T-helper 17 cell (primary cell): ENCODE results near the gene CSTF3. TPM values are rescaled to one million over a fixed set of nuclear protein-coding genes. Genes with fewer than 3 reads are reported as not detected.
A peak's percentile ranks its signal among the peaks of the same experiment; 100 is the strongest.
"Not testable (repeated sequence)": the region's sequence is repeated elsewhere in the genome, so short reads cannot be mapped to it uniquely, and the experiment has no call there.

Experiments used
- ATAC-seq: fragments of 150-1000 bp; cut with Tn5 transposase; 2 replicates; pipeline ENCODE4 v1.10.0; 2021; ENCODE audit warnings: mild to moderate bottlenecking, moderate library complexity
- DNase-seq, 3 donors: peaks; one replicate each; pipeline versions ENCODE4 v3.0.0 to v3.0.0-alpha.2; 2020 to 2021
- H3K9me3 ChIP-seq: one replicate; pipeline ENCODE4 v1.7.0; 2013; ENCODE audit warnings: low read length, mild to moderate bottlenecking; ENCODE audit not compliant: control insufficient read depth, poor library complexity, severe bottlenecking
- H3K27ac Mint-ChIP-seq: one replicate; pipeline ENCODE4 v1.8.0; 2022; ENCODE audit warnings: mild to moderate bottlenecking, moderate library complexity, mixed read lengths
- H3K27me3 Mint-ChIP-seq: one replicate; pipeline ENCODE4 v1.8.0; 2022; ENCODE audit warnings: mixed read lengths
- H3K36me3 Mint-ChIP-seq: one replicate; pipeline ENCODE4 v1.8.0; 2022; ENCODE audit warnings: low read depth, mixed read lengths
- H3K4me1 Mint-ChIP-seq: one replicate; pipeline ENCODE4 v1.8.0; 2022; ENCODE audit warnings: mild to moderate bottlenecking, mixed read lengths
- H3K4me3 Mint-ChIP-seq: one replicate; pipeline ENCODE4 v1.8.0; 2022; ENCODE audit warnings: mild to moderate bottlenecking, moderate library complexity, mixed read lengths
- total RNA-seq, 4 donors: library from RNA in 2 of 4; stranded (reverse) in 2 of 4; gene quantifications; one replicate each; pipeline ENCODE4 v1.2.3 and lab custom pipeline; 2022 to 2026

CSTF3 gene
- total RNA-seq, 2 donors from 2014 or later, result 12.0 to 16.8 TPM

- Mint-ChIP-seq H3K4me1 (peaks cover 12% of the 10 kb centered on the region), H3K36me3 (peaks cover 9% of the 10 kb centered on the region), H3K4me3 (no peak overlapping the region), H3K27ac (peak overlapping the region; percentile 43), H3K27me3 (no peaks in the 10 kb centered on the region)
- no peak for DNase-seq
- ATAC-seq, result no peak
- H3K9me3 ChIP-seq, result no peaks in the 10 kb centered on the region
These were observed 97.9 kb downstream of the CSTF3 start for GRCh38 chr11:33063326-33063881.

GRCh38 chr11:33062137-33062536 is 99.1 kb downstream of the CSTF3 start:
- no peak for DNase-seq
- no peaks in the 10 kb centered on the region for H3K27me3 Mint-ChIP-seq
- H3K27ac Mint-ChIP-seq, result no peak overlapping the region
- H3K4me1 Mint-ChIP-seq, result peaks cover 13% of the 10 kb centered on the region
- no peak overlapping the region for H3K4me3 Mint-ChIP-seq
- peaks cover 9% of the 10 kb centered on the region for H3K36me3 Mint-ChIP-seq
- no peak for ATAC-seq
- no peaks in the 10 kb centered on the region for H3K9me3 ChIP-seq

- Mint-ChIP-seq H3K27ac (no peak overlapping the region), H3K36me3 (peaks cover 6% of the 10 kb centered on the region)
These were observed 101.0 kb downstream of the CSTF3 start for GRCh38 chr11:33060271-33060670.

GRCh38 chr11:33059331-33060007 is 101.8 kb downstream of the CSTF3 start:
- DNase-seq, result no peak
- peak overlapping the region; percentile 47 for H3K27ac Mint-ChIP-seq
- no peaks in the 10 kb centered on the region for H3K27me3 Mint-ChIP-seq
- H3K4me1 Mint-ChIP-seq, result peaks cover 8% of the 10 kb centered on the region
- H3K4me3 Mint-ChIP-seq, result no peak overlapping the region
- ATAC-seq, result no peak
- H3K36me3 Mint-ChIP-seq, result peaks cover 6% of the 10 kb centered on the region
- no peaks in the 10 kb centered on the region for H3K9me3 ChIP-seq

More at GRCh38 chr11:33060271-33060670, 101.0 kb downstream of the CSTF3 start:
- ATAC-seq (no peak), DNase-seq (no peak)
- no peaks in the 10 kb centered on the region for H3K9me3 ChIP-seq
- Mint-ChIP-seq H3K4me3 (peak overlapping the region; percentile 45), H3K4me1 (peaks cover 11% of the 10 kb centered on the region), H3K27me3 (no peaks in the 10 kb centered on the region)

DNA sequence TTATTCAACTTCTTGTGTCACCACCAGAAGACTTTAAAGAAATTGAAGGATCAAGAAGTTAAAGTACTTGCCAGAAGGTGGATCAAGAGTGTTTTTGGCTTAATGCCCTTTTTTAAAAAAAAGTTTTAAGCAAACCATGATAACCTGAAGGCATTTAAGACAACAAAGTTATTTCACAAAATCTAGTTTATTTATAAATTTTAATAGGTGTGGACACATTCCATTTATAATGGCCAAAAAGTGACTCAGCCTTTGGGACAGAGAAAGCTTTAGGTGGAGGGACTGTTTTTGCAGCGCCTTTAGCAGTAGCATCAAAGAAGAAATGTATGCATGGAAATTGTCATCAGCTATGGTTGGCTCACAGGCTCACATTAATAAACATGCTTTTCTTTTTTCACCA is 104.0 kb downstream of the CSTF3 start:
- no peaks in the 10 kb centered on the region for H3K9me3 ChIP-seq
- DNase-seq (no peak), ATAC-seq (no peak)
- no peaks in the 10 kb centered on the region for H3K27me3 Mint-ChIP-seq
- H3K4me3 Mint-ChIP-seq, result no peak overlapping the region
- H3K27ac Mint-ChIP-seq, result no peak overlapping the region
- peaks cover 3% of the 10 kb centered on the region for H3K36me3 Mint-ChIP-seq
- peaks cover 3% of the 10 kb centered on the region for H3K4me1 Mint-ChIP-seq

DNA sequence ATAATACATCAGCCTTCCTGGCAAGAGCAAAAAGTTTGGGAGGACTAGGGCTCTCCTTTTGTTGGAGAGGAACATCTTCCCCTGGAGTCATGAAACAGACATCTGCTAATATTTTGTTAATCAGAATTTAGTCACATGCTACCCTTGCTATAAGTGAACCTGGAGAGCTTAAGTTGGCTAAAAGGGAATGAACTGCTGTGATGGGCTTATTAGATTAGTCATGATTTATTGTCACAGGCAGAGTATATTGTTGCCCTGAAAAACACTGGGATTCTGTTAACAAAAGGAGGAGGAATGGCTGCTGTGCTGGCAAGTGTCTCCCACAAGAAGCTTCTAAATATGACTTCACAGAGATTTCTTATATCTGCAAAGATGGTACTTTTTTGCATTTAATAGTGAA is 105.9 kb downstream of the CSTF3 start:
- Mint-ChIP-seq H3K4me1 (peaks cover 3% of the 10 kb centered on the region), H3K4me3 (no peak overlapping the region), H3K36me3 (peaks cover 3% of the 10 kb centered on the region), H3K27me3 (no peaks in the 10 kb centered on the region), H3K27ac (no peak overlapping the region)
- ATAC-seq, result no peak
- no peaks in the 10 kb centered on the region for H3K9me3 ChIP-seq
- DNase-seq, result no peak

GRCh38 chr11:33052231-33052630 is 109.0 kb downstream of the CSTF3 start:
- ATAC-seq (no peak), DNase-seq (no peak)
- Mint-ChIP-seq H3K4me1 (peaks cover 6% of the 10 kb centered on the region), H3K27me3 (no peaks in the 10 kb centered on the region), H3K27ac (peak overlapping the region; percentile 56), H3K36me3 (no peaks in the 10 kb centered on the region), H3K4me3 (no peak overlapping the region)
- H3K9me3 ChIP-seq, result no peaks in the 10 kb centered on the region

GRCh38 chr11:33049565-33050408 is 111.5 kb downstream of the CSTF3 start:
- H3K4me1 Mint-ChIP-seq, DNase-seq, H3K27me3 Mint-ChIP-seq, H3K9me3 ChIP-seq, H3K4me3 Mint-ChIP-seq, ATAC-seq, H3K27ac Mint-ChIP-seq, H3K36me3 Mint-ChIP-seq: not testable (repeated sequence)

GRCh38 chr11:33048701-33049100 is 112.6 kb downstream of the CSTF3 start:
- not testable (repeated sequence) for DNase-seq, H3K36me3 Mint-ChIP-seq, H3K27ac Mint-ChIP-seq, H3K9me3 ChIP-seq, H3K4me1 Mint-ChIP-seq, H3K4me3 Mint-ChIP-seq, H3K27me3 Mint-ChIP-seq, ATAC-seq

- no peaks in the 10 kb centered on the region for H3K27me3 Mint-ChIP-seq
- ATAC-seq, result no peak
- peaks cover 11% of the 10 kb centered on the region for H3K4me1 Mint-ChIP-seq
- no peaks in the 10 kb centered on the region for H3K36me3 Mint-ChIP-seq
- H3K9me3 ChIP-seq, result no peaks in the 10 kb centered on the region
- no peak for DNase-seq
- no peak overlapping the region for H3K4me3 Mint-ChIP-seq
- H3K27ac Mint-ChIP-seq, result no peak overlapping the region
These were observed 115.6 kb downstream of the CSTF3 start for GRCh38 chr11:33045551-33046255.

- H3K27ac Mint-ChIP-seq, result no peak overlapping the region
- no peaks in the 10 kb centered on the region for H3K9me3 ChIP-seq
- ATAC-seq (no peak), DNase-seq (no peak)
- no peaks in the 10 kb centered on the region for H3K27me3 Mint-ChIP-seq
- no peak overlapping the region for H3K4me3 Mint-ChIP-seq
- no peaks in the 10 kb centered on the region for H3K36me3 Mint-ChIP-seq
- peaks cover 17% of the 10 kb centered on the region for H3K4me1 Mint-ChIP-seq
These were observed 117.0 kb downstream of the CSTF3 start for GRCh38 chr11:33044285-33044756.

DNA sequence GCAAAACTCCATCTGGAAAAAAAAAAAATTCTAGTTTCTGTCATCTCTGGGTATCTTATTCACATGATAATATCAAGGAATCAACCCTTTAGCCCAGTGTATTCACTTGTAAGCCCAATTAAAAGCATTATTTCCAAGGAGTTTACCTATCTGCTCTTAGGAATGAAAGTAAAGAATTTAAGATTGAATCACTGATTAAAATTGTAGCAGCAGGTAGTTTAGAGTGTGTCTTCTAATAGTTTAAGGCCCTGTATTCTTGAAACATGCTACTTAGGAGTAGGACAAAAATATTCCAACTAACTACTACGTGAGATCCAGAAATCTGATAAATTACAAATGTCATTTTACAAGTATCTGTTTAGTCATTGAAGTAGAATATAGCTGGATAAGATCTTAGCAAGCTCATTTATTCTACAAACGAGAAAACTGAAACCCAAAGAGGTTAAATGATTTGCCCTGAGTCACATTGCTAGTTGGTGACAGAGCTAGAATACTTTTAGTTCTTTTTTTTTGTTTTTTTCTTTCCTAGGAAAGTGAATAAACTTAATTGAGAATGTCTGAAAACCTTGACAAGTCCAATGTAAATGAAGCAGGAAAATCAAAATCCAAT is 118.0 kb downstream of the CSTF3 start:
- no peak for DNase-seq
- no peak for ATAC-seq
- Mint-ChIP-seq H3K27ac (no peak overlapping the region), H3K4me1 (peaks cover 20% of the 10 kb centered on the region), H3K27me3 (no peaks in the 10 kb centered on the region), H3K36me3 (no peaks in the 10 kb centered on the region), H3K4me3 (no peak overlapping the region)
- no peaks in the 10 kb centered on the region for H3K9me3 ChIP-seq
